HG02610 (cell line): Measurements from ENCODE around the gene EIF4ENIF1.
A peak's percentile ranks its signal among the peaks of the same experiment; 100 is the strongest.
"Not testable (repeated sequence)": the region's sequence is repeated elsewhere in the genome, so short reads cannot be mapped to it uniquely, and the experiment has no call there.

Experiments used
- ATAC-seq: cut with Tn5 transposase; IDR thresholded peaks from one replicate; pipeline ENCODE4 v1.9.1; 2021; ENCODE audit warnings: mild to moderate bottlenecking, moderate library complexity; ENCODE audit not compliant: unreplicated experiment

EIF4ENIF1 gene

GRCh38 chr22:31445642-31446041 is 44.0 kb downstream of the EIF4ENIF1 start:
- no peak for ATAC-seq

- no peak for ATAC-seq
These were observed 46.1 kb downstream of the EIF4ENIF1 start for GRCh38 chr22:31443516-31443915.

GRCh38 chr22:31442768-31443489 is 46.7 kb downstream of the EIF4ENIF1 start:
- no peak for ATAC-seq

- no peak for ATAC-seq
These were observed 48.0 kb downstream of the EIF4ENIF1 start for GRCh38 chr22:31441652-31442051.

- no peak for ATAC-seq
These were observed 49.0 kb downstream of the EIF4ENIF1 start for GRCh38 chr22:31440681-31441080.

- no peak for ATAC-seq
These were observed 49.8 kb downstream of the EIF4ENIF1 start for GRCh38 chr22:31439808-31440207.

- no peak for ATAC-seq
These were observed 53.5 kb downstream of the EIF4ENIF1 start for GRCh38 chr22:31436132-31436531.

GRCh38 chr22:31431950-31432349 is 57.7 kb downstream of the EIF4ENIF1 start:
- ATAC-seq, result no peak

- no peak for ATAC-seq
These were observed 64.2 kb downstream of the EIF4ENIF1 start for GRCh38 chr22:31425331-31426050.

- ATAC-seq, result not testable (repeated sequence)
These were observed 87.3 kb downstream of the EIF4ENIF1 start for GRCh38 chr22:31402350-31402749.

- no peak for ATAC-seq
These were observed 89.6 kb downstream of the EIF4ENIF1 start for GRCh38 chr22:31400023-31400397.

- peak; percentile 96 for ATAC-seq
These were observed 90.2 kb downstream of the EIF4ENIF1 start, which contains the start of gene DRG1 for GRCh38 chr22:31399211-31400022. DRG1 (plus strand) TSS chr22:31399604; CDS start chr22:31399684, 80 bp downstream.

GRCh38 chr22:31398231-31398630 is 91.4 kb downstream of the EIF4ENIF1 start:
- no peak for ATAC-seq

GRCh38 chr22:31394326-31394725 is 95.3 kb downstream of the EIF4ENIF1 start:
- no peak for ATAC-seq

GRCh38 chr22:31393893-31394292 is 95.7 kb downstream of the EIF4ENIF1 start:
- ATAC-seq, result no peak
